Small intestine (tissue), 7 donors: Measurements from ENCODE around the gene S100PBP. TPM values are rescaled to one million over a fixed set of nuclear protein-coding genes. Genes with fewer than 3 reads are reported as not detected.

Experiments
- DNase-seq, 2 donors: peaks; one replicate each; pipeline versions ENCODE4 v3.0.0 to v3.0.0-alpha.2; 2013
- FAIRE-seq: peaks from 2 replicates; lab custom pipeline; 2012; peaks lifted over from hg19 to GRCh38; lab: Jason Lieb, UNC
- H3K27ac ChIP-seq, 3 donors: one replicate each; pipeline ENCODE4 v1.5.1; 2013; ENCODE audit warnings: low read length in 2 of 3, mild to moderate bottlenecking in 2 of 3, control low read depth in 1 of 3, inconsistent platforms in 1 of 3, low read depth in 1 of 3, moderate library complexity in 1 of 3
- H3K27me3 ChIP-seq, 3 donors: one replicate each; pipeline ENCODE4 v1.6.1; 2013; ENCODE audit warnings: low read length in 3 of 3, inconsistent platforms in 1 of 3; ENCODE audit not compliant: control insufficient read depth in 3 of 3, insufficient read depth in 3 of 3
- H3K36me3 ChIP-seq, 3 donors: one replicate each; pipeline ENCODE4 v1.6.1; 2013; ENCODE audit warnings: low read length in 3 of 3, inconsistent platforms in 1 of 3, low read depth in 1 of 3, mild to moderate bottlenecking in 1 of 3, moderate library complexity in 1 of 3; ENCODE audit not compliant: control insufficient read depth in 3 of 3, insufficient read depth in 2 of 3
- H3K4me1 ChIP-seq, 3 donors: one replicate each; pipeline ENCODE4 v1.6.1; 2013; ENCODE audit warnings: low read length in 2 of 3, inconsistent platforms in 1 of 3, low read depth in 1 of 3, mild to moderate bottlenecking in 1 of 3, moderate library complexity in 1 of 3; ENCODE audit not compliant: control insufficient read depth in 3 of 3, insufficient read depth in 2 of 3
- H3K4me3 ChIP-seq, 3 donors: one replicate each; pipeline ENCODE4 v1.5.1; 2013; ENCODE audit warnings: low read length in 3 of 3, control low read depth in 1 of 3, inconsistent platforms in 1 of 3, low read depth in 1 of 3, mild to moderate bottlenecking in 1 of 3, moderate library complexity in 1 of 3
- H3K9me3 ChIP-seq, 2 donors: one replicate each; pipeline ENCODE4 v1.6.1; 2013; ENCODE audit warnings: low read depth in 1 of 2, low read length in 1 of 2; ENCODE audit not compliant: control insufficient read depth in 2 of 2, insufficient read depth in 1 of 2
- WGBS, 3 donors: extraction: QIAGEN DNeasy Blood & Tissue Kit; methylation state at CpG; one replicate each; pipeline ENCODE4 v1.1.7; 2013; 5-methylcytosine and 5-hydroxymethylcytosine counted together
- polyA plus RNA-seq, 4 donors: library from polyadenylated mRNA; stranded (reverse) in 3 of 4; unstranded in 1 of 4; fragments of 200-250 nt in 3 of 4; fragments of 120-200 nt in 1 of 4; gene quantifications; one replicate each; pipeline versions ENCODE4 v1.2.1 to v1.2.3, GENCODE V29; 2013
- donor health status: healthy with polysubstance abuse.
- donor health status: control.
- donor health status: control.
- donor health status: Bipolar disorder and iron deficiency.
- donor health status: healthy.

Gene S100PBP
- polyA plus RNA-seq, 4 donors = 4.3 to 23.5 (median 7.2) TPM

- 22 to 30% (median 23%) methylated on average over 22 of the region's 22 CpGs for WGBS, 3 donors
- no peak for FAIRE-seq
- H3K4me1 ChIP-seq = peaks cover 0 to 4% (median 0%) of the 10 kb centered on the region in 3 donors
- H3K27me3 ChIP-seq = peaks cover 7 to 29% (median 11%) of the 10 kb centered on the region in 3 donors
- no peak overlapping the region for H3K4me3 ChIP-seq
- H3K36me3 ChIP-seq = no peaks in the 10 kb centered on the region
- no peak for DNase-seq
- H3K9me3 ChIP-seq = no peaks in the 10 kb centered on the region
- no peak overlapping the region for H3K27ac ChIP-seq
These were observed 64.7 kb downstream of the S100PBP start for GRCh38 chr1:32881871-32882850.

- Histone ChIP-seq H3K4me1 (peaks cover 0 to 4% (median 0%) of the 10 kb centered on the region in 3 donors), H3K9me3 (no peaks in the 10 kb centered on the region), H3K36me3 (no peaks in the 10 kb centered on the region), H3K4me3 (no peak overlapping the region), H3K27me3 (peaks cover 7 to 39% (median 16%) of the 10 kb centered on the region in 3 donors), H3K27ac (no peak overlapping the region)
- DNase-seq (no peak), FAIRE-seq (no peak)
- WGBS, 3 donors = 64 to 77% (median 74%) methylated on average over 6 to 7 of the region's 7 CpGs
These were observed 66.0 kb downstream of the S100PBP start for GRCh38 chr1:32883338-32884031.

GRCh38 chr1:32884032-32884372 lies 66.5 kb downstream of the S100PBP start:
- H3K4me3 ChIP-seq = no peak overlapping the region
- no peaks in the 10 kb centered on the region for H3K36me3 ChIP-seq
- WGBS, 3 donors = 46 to 51% (median 49%) methylated on average over 4 of the region's 4 CpGs
- peaks cover 0 to 4% (median 0%) of the 10 kb centered on the region in 3 donors for H3K4me1 ChIP-seq
- no peak overlapping the region for H3K27ac ChIP-seq
- no peaks in the 10 kb centered on the region for H3K9me3 ChIP-seq
- DNase-seq (no peak), FAIRE-seq (no peak)
- peaks cover 8 to 40% (median 16%) of the 10 kb centered on the region in 3 donors for H3K27me3 ChIP-seq

GRCh38 chr1:32884726-32885125 lies 67.3 kb downstream of the S100PBP start:
- DNase-seq = no peak
- FAIRE-seq = no peak
- no peak overlapping the region for H3K4me3 ChIP-seq
- H3K27ac ChIP-seq = no peak overlapping the region
- peaks cover 0 to 4% (median 0%) of the 10 kb centered on the region in 3 donors for H3K4me1 ChIP-seq
- no peaks in the 10 kb centered on the region for H3K9me3 ChIP-seq
- no peaks in the 10 kb centered on the region for H3K36me3 ChIP-seq
- 42 to 60% (median 45%) methylated on average over 12 of the region's 12 CpGs for WGBS, 3 donors
- H3K27me3 ChIP-seq = peaks cover 10 to 40% (median 16%) of the 10 kb centered on the region in 3 donors

- WGBS, 3 donors = 21 to 27% (median 25%) methylated on average over 8 of the region's 8 CpGs
- H3K4me3 ChIP-seq = no peak overlapping the region
- H3K4me1 ChIP-seq = peaks cover 0 to 4% (median 0%) of the 10 kb centered on the region in 3 donors
- FAIRE-seq (no peak), DNase-seq (no peak)
- no peak overlapping the region for H3K27ac ChIP-seq
- no peaks in the 10 kb centered on the region for H3K9me3 ChIP-seq
- H3K36me3 ChIP-seq = no peaks in the 10 kb centered on the region
- peaks cover 10 to 44% (median 16%) of the 10 kb centered on the region in 3 donors for H3K27me3 ChIP-seq
These were observed 68.2 kb downstream of the S100PBP start for GRCh38 chr1:32885676-32886003.

GRCh38 chr1:32886004-32886827 lies 68.8 kb downstream of the S100PBP start, which contains the start of gene HPCA:
HPCA (plus strand) TSS chr1:32886491; CDS start chr1:32888899, 2,408 bp downstream.
- no peak within 1 kb of the TSS for H3K27ac ChIP-seq
- peak within 1 kb of the TSS in 1 of 3 donors; percentile 21 for H3K4me3 ChIP-seq
- H3K36me3 ChIP-seq = no peaks in the 10 kb centered on the region
- DNase-seq = peak in 1 of 2 donors; percentile 89
- WGBS, 3 donors = 2 to 6% (median 3%) methylated on average over 53 to 79 of the region's 79 CpGs
- H3K27me3 ChIP-seq = peaks cover 10 to 49% (median 16%) of the 10 kb centered on the region in 3 donors
- no peak for FAIRE-seq
- H3K9me3 ChIP-seq = no peaks in the 10 kb centered on the region
- H3K4me1 ChIP-seq = peaks cover 0 to 4% (median 0%) of the 10 kb centered on the region in 3 donors

- H3K9me3 ChIP-seq = no peaks in the 10 kb centered on the region
These were observed 69.5 kb downstream of the S100PBP start for GRCh38 chr1:32886828-32887414.

More at GRCh38 chr1:32886828-32887414, 69.5 kb downstream of the S100PBP start:
- no peak overlapping the region for H3K27ac ChIP-seq
- no peaks in the 10 kb centered on the region for H3K36me3 ChIP-seq
- peaks cover 0 to 3% (median 0%) of the 10 kb centered on the region in 3 donors for H3K4me1 ChIP-seq
- H3K27me3 ChIP-seq = peaks cover 10 to 56% (median 16%) of the 10 kb centered on the region in 3 donors
- DNase-seq (no peak), FAIRE-seq (no peak)
- WGBS, 3 donors = 44 to 47% (median 45%) methylated on average over 16 to 19 of the region's 19 CpGs
- H3K4me3 ChIP-seq = no peak overlapping the region
